ENCODE measurements around the gene CELSR2.
"Not testable (repeated sequence)": the region's sequence is repeated elsewhere in the genome, so short reads cannot be mapped to it uniquely, and the experiment has no call there.

DNA sequence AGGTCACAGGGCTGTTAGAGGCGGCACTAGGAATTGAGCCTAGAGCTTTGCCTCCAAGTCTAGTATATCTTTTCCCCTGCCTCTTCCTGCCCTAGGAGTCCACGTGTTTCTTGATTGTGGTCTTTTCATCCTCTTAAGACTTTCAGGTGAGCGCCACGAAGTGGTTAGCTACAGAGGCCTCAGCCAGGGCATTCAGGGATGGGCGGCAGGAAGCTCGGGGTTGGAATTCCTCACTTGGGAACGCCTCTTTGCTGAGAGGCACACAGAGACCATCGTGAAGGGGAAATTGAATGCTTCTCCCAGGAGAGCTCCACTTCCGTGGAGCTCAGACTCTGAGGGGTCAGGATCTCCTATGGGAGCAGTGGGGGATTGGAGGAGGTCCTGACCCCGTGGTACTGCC lies 56.7 kb downstream of the CELSR2 start:
- TF ChIP-seq, protein P1, sequence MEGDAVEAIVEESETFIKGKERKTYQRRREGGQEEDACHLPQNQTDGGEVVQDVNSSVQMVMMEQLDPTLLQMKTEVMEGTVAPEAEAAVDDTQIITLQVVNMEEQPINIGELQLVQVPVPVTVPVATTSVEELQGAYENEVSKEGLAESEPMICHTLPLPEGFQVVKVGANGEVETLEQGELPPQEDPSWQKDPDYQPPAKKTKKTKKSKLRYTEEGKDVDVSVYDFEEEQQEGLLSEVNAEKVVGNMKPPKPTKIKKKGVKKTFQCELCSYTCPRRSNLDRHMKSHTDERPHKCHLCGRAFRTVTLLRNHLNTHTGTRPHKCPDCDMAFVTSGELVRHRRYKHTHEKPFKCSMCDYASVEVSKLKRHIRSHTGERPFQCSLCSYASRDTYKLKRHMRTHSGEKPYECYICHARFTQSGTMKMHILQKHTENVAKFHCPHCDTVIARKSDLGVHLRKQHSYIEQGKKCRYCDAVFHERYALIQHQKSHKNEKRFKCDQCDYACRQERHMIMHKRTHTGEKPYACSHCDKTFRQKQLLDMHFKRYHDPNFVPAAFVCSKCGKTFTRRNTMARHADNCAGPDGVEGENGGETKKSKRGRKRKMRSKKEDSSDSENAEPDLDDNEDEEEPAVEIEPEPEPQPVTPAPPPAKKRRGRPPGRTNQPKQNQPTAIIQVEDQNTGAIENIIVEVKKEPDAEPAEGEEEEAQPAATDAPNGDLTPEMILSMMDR (IDR thresholded peaks at IDR 0.05) = not testable (repeated sequence)
- TF ChIP-seq POLR2A (IDR thresholded peaks at IDR 0.05) = not testable (repeated sequence)
